Activated CD4-positive, alpha-beta T cell treated with anti-CD3 and anti-CD28 coated beads, Interleukin-2, amount 10 ng/mL, durations not matched to agents 24 days and 14 days (primary cell): ENCODE results near the gene MAOA. TPM values are rescaled to one million over a fixed set of nuclear protein-coding genes. Genes with fewer than 3 reads are reported as not detected.

ENCODE experiments used
- DNase-seq: peaks from one replicate; pipeline ENCODE4 v3.0.0; 2022
- H3K27ac Mint-ChIP-seq: one replicate; pipeline ENCODE4 v1.8.0; 2022; ENCODE audit warnings: mild to moderate bottlenecking, mixed read lengths
- H3K27me3 Mint-ChIP-seq: one replicate; pipeline ENCODE4 v1.8.0; 2022; ENCODE audit warnings: mixed read lengths
- H3K36me3 Mint-ChIP-seq: one replicate; pipeline ENCODE4 v1.8.0; 2022; ENCODE audit warnings: low read depth, mild to moderate bottlenecking, mixed read lengths
- H3K4me1 Mint-ChIP-seq: one replicate; pipeline ENCODE4 v1.8.0; 2021; ENCODE audit warnings: mixed read lengths
- H3K4me3 Mint-ChIP-seq: one replicate; pipeline ENCODE4 v1.8.0; 2022; ENCODE audit warnings: mild to moderate bottlenecking, moderate library complexity, mixed read lengths
- H3K9me3 Mint-ChIP-seq: one replicate; pipeline ENCODE4 v1.8.0; 2021; ENCODE audit warnings: mixed read lengths
- intact Hi-C: fragments of 100-400 bp; cut with micrococcal nuclease; formaldehyde crosslinking; loops from one replicate; pipeline ENCODE4 v1.15.1; 2023
- total RNA-seq: library from RNA; stranded (reverse); gene quantifications from 2 replicates; pipeline ENCODE4 v1.2.3, GENCODE V29; 2022

The MAOA gene
- total RNA-seq, 1 donor from 2014 or later, result 2.0 TPM

DNA sequence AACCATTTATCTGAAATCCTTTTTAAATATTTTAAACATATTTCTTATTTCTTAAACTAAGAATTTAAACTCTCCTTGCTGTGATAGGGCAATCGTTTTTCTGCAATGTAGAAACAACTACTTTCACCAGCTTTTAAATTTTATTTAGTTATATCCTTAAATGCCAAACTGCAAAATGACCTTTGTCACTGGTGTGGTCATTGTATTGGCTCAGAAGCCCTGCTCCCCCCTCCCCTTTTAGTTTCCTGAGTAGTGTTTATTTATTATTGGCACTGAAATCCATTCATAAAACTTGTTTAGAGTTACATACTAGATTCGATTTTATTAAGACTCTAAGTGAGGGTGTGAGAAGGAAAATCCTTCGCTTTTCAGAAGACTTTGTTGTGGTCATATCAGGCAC is 23.0 kb downstream of the MAOA start:
- no peak for DNase-seq
- no peaks in the 10 kb centered on the region for H3K4me1 Mint-ChIP-seq

GRCh38 chrX:43679778-43680177 is 23.7 kb downstream of the MAOA start:
- H3K27me3 Mint-ChIP-seq, result no peaks in the 10 kb centered on the region
- no peaks in the 10 kb centered on the region for H3K36me3 Mint-ChIP-seq
- H3K4me3 Mint-ChIP-seq, result no peak overlapping the region
- H3K27ac Mint-ChIP-seq, result no peak overlapping the region
- no peaks in the 10 kb centered on the region for H3K4me1 Mint-ChIP-seq
- no peak for DNase-seq
- H3K9me3 Mint-ChIP-seq, result no peaks in the 10 kb centered on the region
- intact Hi-C loops, result no loop called here

More for the DNA sequence above, 23.0 kb downstream of the MAOA start:
- H3K4me3 Mint-ChIP-seq, result no peak overlapping the region
- no peak overlapping the region for H3K27ac Mint-ChIP-seq
- H3K36me3 Mint-ChIP-seq, result no peaks in the 10 kb centered on the region
- intact Hi-C loops, result no loop called here
- no peaks in the 10 kb centered on the region for H3K9me3 Mint-ChIP-seq
- H3K27me3 Mint-ChIP-seq, result no peaks in the 10 kb centered on the region

- Mint-ChIP-seq H3K27ac (no peak overlapping the region), H3K36me3 (no peaks in the 10 kb centered on the region), H3K9me3 (no peaks in the 10 kb centered on the region), H3K4me3 (no peak overlapping the region), H3K4me1 (no peaks in the 10 kb centered on the region), H3K27me3 (no peaks in the 10 kb centered on the region)
- intact Hi-C loops, result no loop called here
- no peak for DNase-seq
These were observed 26.6 kb downstream of the MAOA start for GRCh38 chrX:43682726-43683125.

- Mint-ChIP-seq H3K27ac (no peak overlapping the region), H3K27me3 (no peaks in the 10 kb centered on the region), H3K9me3 (no peaks in the 10 kb centered on the region), H3K4me3 (no peak overlapping the region), H3K4me1 (no peaks in the 10 kb centered on the region), H3K36me3 (no peaks in the 10 kb centered on the region)
- no peak for DNase-seq
- intact Hi-C loops, result no loop called here
These were observed 29.1 kb downstream of the MAOA start for GRCh38 chrX:43685221-43685620.

DNA sequence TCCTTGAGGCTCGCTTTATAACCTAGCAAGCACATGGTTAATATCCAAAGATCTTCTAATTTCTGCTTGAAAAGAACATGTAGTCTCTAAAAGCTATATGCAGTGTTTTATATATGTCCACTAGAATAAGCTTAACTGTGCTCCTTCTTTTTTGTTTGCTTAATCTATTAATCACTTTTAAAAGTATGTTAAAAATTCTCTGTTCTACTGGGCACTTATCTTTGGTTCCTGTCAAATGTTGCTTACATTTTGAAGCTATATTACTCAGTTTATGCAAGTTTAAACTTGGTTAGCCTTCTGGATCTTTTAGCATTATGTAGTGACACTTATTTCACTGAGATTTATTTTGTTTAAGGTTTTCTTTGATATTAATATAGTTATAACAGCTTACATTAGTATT is 32.5 kb downstream of the MAOA start:
- intact Hi-C loops, result no loop called here
- Mint-ChIP-seq H3K27ac (no peak overlapping the region), H3K4me1 (no peaks in the 10 kb centered on the region), H3K4me3 (no peak overlapping the region), H3K36me3 (no peaks in the 10 kb centered on the region), H3K9me3 (no peaks in the 10 kb centered on the region), H3K27me3 (no peaks in the 10 kb centered on the region)
- DNase-seq, result no peak

DNA sequence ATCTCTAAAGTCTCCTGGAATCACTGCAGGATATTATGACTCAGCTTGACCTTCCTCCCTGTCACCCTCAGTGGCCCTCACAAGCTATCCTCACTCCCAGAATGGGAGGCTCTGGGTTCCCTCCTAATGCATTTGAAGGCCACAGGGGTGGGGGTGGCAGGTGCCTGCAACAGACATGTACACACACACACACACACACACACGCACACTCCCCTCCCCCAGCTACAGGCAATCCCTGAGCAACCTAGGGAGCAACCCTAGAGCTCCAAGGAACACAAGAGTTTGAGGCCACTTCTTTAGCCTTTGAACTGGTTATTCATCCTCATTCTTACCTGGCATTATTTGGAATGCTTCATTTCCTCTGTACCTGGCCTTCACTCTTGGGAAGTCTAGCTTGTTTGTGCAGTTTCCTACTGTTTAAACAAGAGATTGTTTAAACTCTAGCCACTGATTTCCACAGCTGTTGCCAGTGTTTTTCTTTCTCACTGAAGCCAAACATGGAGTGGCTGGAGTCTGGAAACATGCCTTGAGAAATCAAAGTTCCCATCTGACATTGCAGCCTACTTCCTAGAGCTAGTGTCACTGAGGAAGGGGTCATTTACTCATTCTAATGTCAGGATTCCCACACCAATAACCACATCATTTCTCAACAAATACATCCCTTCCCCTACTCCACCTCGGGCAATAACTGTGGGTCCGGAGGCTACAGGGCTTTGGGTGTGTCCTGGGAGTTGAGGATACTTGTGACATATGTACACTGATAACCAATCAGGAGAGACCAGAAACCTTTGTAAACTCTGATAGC is 37.7 kb downstream of the MAOA start:
- intact Hi-C loops, result no loop called here
- no peak for DNase-seq
- H3K9me3 Mint-ChIP-seq, result no peaks in the 10 kb centered on the region
- no peak overlapping the region for H3K27ac Mint-ChIP-seq
- no peaks in the 10 kb centered on the region for H3K4me1 Mint-ChIP-seq
- H3K36me3 Mint-ChIP-seq, result no peaks in the 10 kb centered on the region
- H3K4me3 Mint-ChIP-seq, result no peak overlapping the region
- H3K27me3 Mint-ChIP-seq, result no peaks in the 10 kb centered on the region

DNA sequence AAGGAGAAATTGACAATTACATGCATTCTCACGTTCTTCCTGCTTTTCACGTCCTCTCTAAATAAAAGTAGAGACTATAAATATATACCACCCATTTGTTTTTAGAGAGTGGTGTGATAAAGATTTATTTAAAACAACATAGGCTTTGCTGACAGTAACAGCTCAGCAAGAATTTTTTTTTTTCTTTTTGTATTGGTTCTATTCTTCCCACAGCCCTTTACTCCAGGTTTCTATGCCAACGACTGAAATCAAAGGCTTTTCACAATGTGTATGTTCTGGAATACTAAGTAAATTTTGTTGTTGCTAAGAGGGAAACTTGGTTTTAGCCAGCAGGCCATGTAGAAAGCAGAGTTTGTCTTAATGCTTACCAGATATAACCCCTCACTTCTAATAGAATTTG is 43.4 kb downstream of the MAOA start:
- H3K27me3 Mint-ChIP-seq, result no peaks in the 10 kb centered on the region
- H3K9me3 Mint-ChIP-seq, result no peaks in the 10 kb centered on the region
- no peak overlapping the region for H3K27ac Mint-ChIP-seq
- H3K36me3 Mint-ChIP-seq, result no peaks in the 10 kb centered on the region
- no peak overlapping the region for H3K4me3 Mint-ChIP-seq
- intact Hi-C loops, result no loop called here
- H3K4me1 Mint-ChIP-seq, result no peaks in the 10 kb centered on the region
- DNase-seq, result no peak

GRCh38 chrX:43702079-43702524 is 46.0 kb downstream of the MAOA start:
- Mint-ChIP-seq H3K9me3 (no peaks in the 10 kb centered on the region), H3K4me3 (no peak overlapping the region), H3K27me3 (no peaks in the 10 kb centered on the region)

GRCh38 chrX:43702660-43703059 is 46.6 kb downstream of the MAOA start:
- no peak for DNase-seq
- Mint-ChIP-seq H3K27me3 (no peaks in the 10 kb centered on the region), H3K9me3 (no peaks in the 10 kb centered on the region), H3K4me3 (no peak overlapping the region), H3K4me1 (no peaks in the 10 kb centered on the region), H3K27ac (no peak overlapping the region), H3K36me3 (no peaks in the 10 kb centered on the region)
- intact Hi-C loops, result no loop called here

More at GRCh38 chrX:43702079-43702524, 46.0 kb downstream of the MAOA start:
- Mint-ChIP-seq H3K27ac (no peak overlapping the region), H3K4me1 (no peaks in the 10 kb centered on the region), H3K36me3 (no peaks in the 10 kb centered on the region)
- intact Hi-C loops, result no loop called here
- no peak for DNase-seq

- Mint-ChIP-seq H3K4me3 (no peak overlapping the region), H3K9me3 (no peaks in the 10 kb centered on the region), H3K4me1 (no peaks in the 10 kb centered on the region), H3K27me3 (no peaks in the 10 kb centered on the region), H3K27ac (no peak overlapping the region), H3K36me3 (no peaks in the 10 kb centered on the region)
- intact Hi-C loops, result no loop called here
- DNase-seq, result no peak
These were observed 47.2 kb downstream of the MAOA start for GRCh38 chrX:43703211-43703791.

- Mint-ChIP-seq H3K4me1 (no peaks in the 10 kb centered on the region), H3K27me3 (no peaks in the 10 kb centered on the region), H3K4me3 (no peak overlapping the region), H3K27ac (no peak overlapping the region), H3K9me3 (no peaks in the 10 kb centered on the region), H3K36me3 (no peaks in the 10 kb centered on the region)
- DNase-seq, result no peak
- intact Hi-C loops, result no loop called here
These were observed 50.8 kb downstream of the MAOA start for GRCh38 chrX:43706786-43707370.

DNA sequence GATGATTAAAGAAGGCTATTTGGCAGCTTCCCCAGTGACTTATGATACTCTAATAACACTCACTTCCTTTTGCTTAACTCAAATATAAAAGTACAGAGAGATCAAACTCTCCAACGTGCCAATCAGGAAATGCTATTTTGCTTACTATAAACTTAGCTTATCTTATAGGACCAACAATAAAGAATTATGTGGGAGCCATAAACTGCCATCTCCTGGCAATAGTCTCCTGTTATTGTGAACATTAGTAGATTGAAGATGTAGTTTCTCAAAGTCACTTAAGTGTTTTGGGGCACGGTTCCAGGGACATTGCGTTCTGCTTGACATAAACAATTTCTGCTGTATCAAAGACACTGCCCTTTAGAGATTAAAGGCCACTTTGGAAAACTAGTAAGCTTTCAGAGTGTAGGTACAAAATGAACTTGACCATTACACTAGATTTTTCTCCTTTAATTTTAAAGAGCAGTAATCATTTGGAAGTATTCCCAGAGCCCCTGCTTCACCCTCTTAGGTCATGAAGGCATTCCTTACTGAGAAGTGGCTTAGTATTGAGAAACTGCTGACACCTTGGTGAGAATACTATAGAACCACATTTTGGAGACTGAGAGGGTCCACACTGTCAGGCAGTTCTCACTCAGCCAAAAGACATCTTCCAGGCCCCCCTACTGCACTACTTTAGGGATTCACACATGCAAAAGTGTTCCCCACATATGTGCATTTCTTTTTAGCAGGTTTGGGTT is 51.9 kb downstream of the MAOA start:
- Mint-ChIP-seq H3K27ac (no peak overlapping the region), H3K27me3 (no peaks in the 10 kb centered on the region), H3K36me3 (no peaks in the 10 kb centered on the region), H3K4me3 (no peak overlapping the region), H3K9me3 (no peaks in the 10 kb centered on the region), H3K4me1 (no peaks in the 10 kb centered on the region)
- no peak for DNase-seq
- intact Hi-C loops, result no loop called here

DNA sequence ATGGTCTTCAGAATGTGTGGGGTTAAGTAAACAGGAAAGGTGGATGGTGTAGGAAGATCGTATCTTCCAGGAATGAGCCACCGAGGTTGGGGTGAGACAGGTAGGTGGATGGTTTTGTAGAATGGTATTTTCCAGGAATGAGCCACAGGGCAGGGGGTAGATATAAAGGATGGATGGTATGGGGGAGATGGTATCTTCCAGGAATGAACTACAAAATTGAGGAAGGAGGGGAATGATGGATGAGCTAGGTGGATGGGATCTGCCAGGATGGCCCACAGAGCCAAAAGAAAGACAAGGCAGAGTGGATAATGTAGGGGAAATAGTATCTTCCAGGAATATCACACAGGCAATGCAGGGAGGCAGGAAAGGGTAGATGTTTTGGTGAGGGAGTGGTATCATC is 60.0 kb downstream of the MAOA start:
- H3K9me3 Mint-ChIP-seq, result no peaks in the 10 kb centered on the region
- H3K4me1 Mint-ChIP-seq, result no peaks in the 10 kb centered on the region
- no peaks in the 10 kb centered on the region for H3K36me3 Mint-ChIP-seq
- no peaks in the 10 kb centered on the region for H3K27me3 Mint-ChIP-seq
- H3K27ac Mint-ChIP-seq, result no peak overlapping the region
- no peak for DNase-seq
- no peak overlapping the region for H3K4me3 Mint-ChIP-seq
- intact Hi-C loops, result no loop called here

GRCh38 chrX:43716696-43717095 is 60.6 kb downstream of the MAOA start:
- no peak overlapping the region for H3K27ac Mint-ChIP-seq
- intact Hi-C loops, result no loop called here
- H3K27me3 Mint-ChIP-seq, result no peaks in the 10 kb centered on the region

More at GRCh38 chrX:43716696-43717095, 60.6 kb downstream of the MAOA start:
- Mint-ChIP-seq H3K4me3 (no peak overlapping the region), H3K4me1 (no peaks in the 10 kb centered on the region), H3K36me3 (no peaks in the 10 kb centered on the region), H3K9me3 (no peaks in the 10 kb centered on the region)
- DNase-seq, result no peak
